Fibroblast of lung (primary cell): ENCODE data around the gene PTF1A.

Source experiments
- EZH2 ChIP-seq: IDR thresholded peaks from 2 replicates; pipeline ENCODE4 v1.5.1; 2012; ENCODE audit warnings: low read length, control low read depth, mild to moderate bottlenecking; ENCODE audit errors: missing control alignments
- TF ChIP-seq, protein P1 (sequence below), 2 donors: IDR thresholded peaks in 1 of 2; conservative IDR thresholded peaks in 1 of 2; 1 replicate in 1 of 2; 2 replicates in 1 of 2; pipeline ENCODE4 v1.5.1; 2011 to 2012; ENCODE audit warnings: low read length in 2 of 2, control low read depth in 1 of 2, inconsistent platforms in 1 of 2, low read depth in 1 of 2, mild to moderate bottlenecking in 1 of 2

DNA sequence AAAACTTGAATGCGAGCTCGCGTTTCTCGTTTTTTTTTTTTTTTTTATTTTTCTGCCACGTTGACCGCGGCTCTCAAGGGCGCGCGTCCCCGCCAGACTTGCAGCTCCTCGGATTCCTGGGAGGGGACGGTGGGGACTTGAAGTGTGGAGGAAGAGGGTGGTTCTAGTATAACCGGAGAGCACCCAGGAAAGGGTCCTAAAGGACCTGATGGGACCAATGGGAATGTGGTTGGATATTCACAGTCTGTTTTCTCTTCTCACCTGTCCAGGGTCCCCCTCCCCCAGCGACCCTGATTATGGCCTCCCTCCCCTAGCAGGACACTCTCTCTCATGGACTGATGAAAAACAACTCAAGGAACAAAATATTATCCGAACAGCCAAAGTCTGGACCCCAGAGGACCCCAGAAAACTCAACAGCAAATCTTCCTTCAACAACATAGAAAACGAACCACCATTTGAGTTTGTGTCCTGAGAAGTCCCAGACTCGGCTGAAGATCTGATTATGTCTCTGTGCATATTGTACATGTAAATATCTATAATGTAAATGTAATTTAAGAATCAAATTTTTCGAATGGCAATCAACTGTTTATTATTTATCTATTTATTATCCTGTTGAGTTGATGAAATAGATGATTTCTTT lies 1.4 kb downstream of the PTF1A start:
- TF ChIP-seq, protein P1, sequence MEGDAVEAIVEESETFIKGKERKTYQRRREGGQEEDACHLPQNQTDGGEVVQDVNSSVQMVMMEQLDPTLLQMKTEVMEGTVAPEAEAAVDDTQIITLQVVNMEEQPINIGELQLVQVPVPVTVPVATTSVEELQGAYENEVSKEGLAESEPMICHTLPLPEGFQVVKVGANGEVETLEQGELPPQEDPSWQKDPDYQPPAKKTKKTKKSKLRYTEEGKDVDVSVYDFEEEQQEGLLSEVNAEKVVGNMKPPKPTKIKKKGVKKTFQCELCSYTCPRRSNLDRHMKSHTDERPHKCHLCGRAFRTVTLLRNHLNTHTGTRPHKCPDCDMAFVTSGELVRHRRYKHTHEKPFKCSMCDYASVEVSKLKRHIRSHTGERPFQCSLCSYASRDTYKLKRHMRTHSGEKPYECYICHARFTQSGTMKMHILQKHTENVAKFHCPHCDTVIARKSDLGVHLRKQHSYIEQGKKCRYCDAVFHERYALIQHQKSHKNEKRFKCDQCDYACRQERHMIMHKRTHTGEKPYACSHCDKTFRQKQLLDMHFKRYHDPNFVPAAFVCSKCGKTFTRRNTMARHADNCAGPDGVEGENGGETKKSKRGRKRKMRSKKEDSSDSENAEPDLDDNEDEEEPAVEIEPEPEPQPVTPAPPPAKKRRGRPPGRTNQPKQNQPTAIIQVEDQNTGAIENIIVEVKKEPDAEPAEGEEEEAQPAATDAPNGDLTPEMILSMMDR (conservative IDR thresholded peaks at IDR 0.05 in 1 of 2, IDR thresholded peaks at IDR 0.05 in 1 of 2; ENCODE audit: low read depth in 1 of 2, low read length in 2 of 2) = no peak
- no peak for TF ChIP-seq EZH2
